Stomach (tissue), 9 donors: ENCODE measurements around the gene SELENOV. TPM values are rescaled to one million over a fixed set of nuclear protein-coding genes. Genes with fewer than 3 reads are reported as not detected.

Source experiments
- DNase-seq, 2 donors: peaks; one replicate each; pipeline versions ENCODE4 v3.0.0 to v3.0.0-alpha.2; 2013 to 2019
- H3K27ac ChIP-seq, 5 donors: fragments of 200-600 bp in 4 of 5; sonication (generic) in 4 of 5; one replicate each; pipeline ENCODE4 v1.5.1; 2013 to 2019; ENCODE audit warnings: mild to moderate bottlenecking in 1 of 5, moderate library complexity in 1 of 5
- H3K27me3 ChIP-seq, 3 donors: fragments of 200-600 bp; sonication (generic); one replicate each; pipeline ENCODE4 v1.5.1; 2017 to 2019; ENCODE audit warnings: mixed run types in 1 of 3
- H3K36me3 ChIP-seq, 4 donors: fragments of 200-600 bp; sonication (generic); 1 replicate in 3 of 4; 2 replicates in 1 of 4; pipeline ENCODE4 v1.5.1; 2016 to 2019
- H3K4me1 ChIP-seq, 4 donors: fragments of 200-600 bp; sonication (generic); one replicate each; pipeline ENCODE4 v1.5.1; 2016 to 2019
- H3K4me3 ChIP-seq, 4 donors: fragments of 200-600 bp; sonication (generic) in 3 of 4; one replicate each; pipeline ENCODE4 v1.5.1; 2016 to 2019; ENCODE audit warnings: mild to moderate bottlenecking in 1 of 4
- H3K9me3 ChIP-seq, 4 donors: fragments of 200-600 bp; sonication (generic); one replicate each; pipeline ENCODE4 v1.5.1; 2016 to 2019
- EP300 ChIP-seq: sonication (generic); formaldehyde crosslinking; IDR thresholded peaks from one replicate; pipeline ENCODE4 v1.6.1; 2017; ENCODE audit warnings: antibody characterized with exemption
- POLR2A ChIP-seq, 4 donors: fragments of 450-650 bp; IDR thresholded peaks; one replicate each; pipeline ENCODE4 v1.6.1; 2016; ENCODE audit warnings: antibody characterized with exemption in 4 of 4, control low read depth in 2 of 4, mild to moderate bottlenecking in 1 of 4, moderate library complexity in 1 of 4
- POLR2AphosphoS5 ChIP-seq, 3 donors: sonication (generic); formaldehyde crosslinking; IDR thresholded peaks; one replicate each; pipeline ENCODE4 v1.6.1; 2016; ENCODE audit warnings: antibody characterized with exemption in 3 of 3
- WGBS, 5 donors: extraction: QIAGEN DNeasy Blood & Tissue Kit in 3 of 5; methylation state at CpG; one replicate each; pipeline versions ENCODE4 v1.1.5 to v1.1.7; 2013 to 2018; 5-methylcytosine and 5-hydroxymethylcytosine counted together
- intact Hi-C: fragments of 100-400 bp; cut with DNase I; formaldehyde crosslinking; loops from one replicate; pipeline ENCODE4 v1.15.1; 2023; ENCODE audit warnings: low total_unique reads
- polyA plus RNA-seq, 3 donors: library from polyadenylated mRNA; stranded (reverse); fragments of 200-250 nt; gene quantifications; one replicate each; pipeline ENCODE4 v1.2.3, GENCODE V29; 2013
- total RNA-seq, 5 donors: library from RNA; depleted of rRNA; stranded (reverse); fragments of >200 nt; gene quantifications; one replicate each; pipeline versions ENCODE4 v1.1.0 to v1.2.3, GENCODE V29; 2014 to 2016
- TF ChIP-seq, protein P1 (sequence below), 7 experiments: fragments of 450-650 bp in 4 of 7; fragments of 200-600 bp in 3 of 7; sonication (generic) in 3 of 7; IDR thresholded peaks; one replicate each; pipeline ENCODE4 v1.5.1; 2016 to 2019; ENCODE audit warnings: antibody characterized with exemption in 7 of 7, control low read depth in 2 of 7, mild to moderate bottlenecking in 1 of 7
- donor health status: healthy with polysubstance abuse.
- donor health status: Bipolar disorder and iron deficiency.
- donor health status: healthy.

Gene SELENOV
- total and polyA plus RNA-seq, 8 donors: not detected

GRCh38 chr19:39480337-39481228, 34.4 kb upstream of the SELENOV start, which contains the start of gene TIMM50:
TSS of gene TIMM50 (plus strand) at chr19:39480838. CDS start at chr19:39480854, 16 bp downstream.
- WGBS, 5 donors: 0 to 2% (median 0%) methylated on average over 47 to 62 of the region's 62 CpGs
- Histone ChIP-seq H3K27me3 (no peaks in the 10 kb centered on the region), H3K4me1 (peaks cover 15 to 28% (median 21%) of the 10 kb centered on the region in 4 donors), H3K36me3 (peaks cover 19 to 51% (median 46%) of the 10 kb centered on the region in 4 donors), H3K9me3 (no peaks in the 10 kb centered on the region), H3K4me3 (peak within 1 kb of the TSS; percentile 90 to 98 (median 93)), H3K27ac (peak within 1 kb of the TSS; percentile 80 to 91 (median 86))
- TF ChIP-seq, protein P1, sequence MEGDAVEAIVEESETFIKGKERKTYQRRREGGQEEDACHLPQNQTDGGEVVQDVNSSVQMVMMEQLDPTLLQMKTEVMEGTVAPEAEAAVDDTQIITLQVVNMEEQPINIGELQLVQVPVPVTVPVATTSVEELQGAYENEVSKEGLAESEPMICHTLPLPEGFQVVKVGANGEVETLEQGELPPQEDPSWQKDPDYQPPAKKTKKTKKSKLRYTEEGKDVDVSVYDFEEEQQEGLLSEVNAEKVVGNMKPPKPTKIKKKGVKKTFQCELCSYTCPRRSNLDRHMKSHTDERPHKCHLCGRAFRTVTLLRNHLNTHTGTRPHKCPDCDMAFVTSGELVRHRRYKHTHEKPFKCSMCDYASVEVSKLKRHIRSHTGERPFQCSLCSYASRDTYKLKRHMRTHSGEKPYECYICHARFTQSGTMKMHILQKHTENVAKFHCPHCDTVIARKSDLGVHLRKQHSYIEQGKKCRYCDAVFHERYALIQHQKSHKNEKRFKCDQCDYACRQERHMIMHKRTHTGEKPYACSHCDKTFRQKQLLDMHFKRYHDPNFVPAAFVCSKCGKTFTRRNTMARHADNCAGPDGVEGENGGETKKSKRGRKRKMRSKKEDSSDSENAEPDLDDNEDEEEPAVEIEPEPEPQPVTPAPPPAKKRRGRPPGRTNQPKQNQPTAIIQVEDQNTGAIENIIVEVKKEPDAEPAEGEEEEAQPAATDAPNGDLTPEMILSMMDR (IDR thresholded peaks at IDR 0.05): peak in 1 of 7 experiments; percentile 7
- TF ChIP-seq POLR2A (IDR thresholded peaks at IDR 0.05): no peak
- peak; percentile 83 to 97 (median 86) for TF ChIP-seq POLR2AphosphoS5 (IDR thresholded peaks at IDR 0.05)
- intact Hi-C loops: no loop called here
- peak; percentile 97 to 98 for DNase-seq

DNA sequence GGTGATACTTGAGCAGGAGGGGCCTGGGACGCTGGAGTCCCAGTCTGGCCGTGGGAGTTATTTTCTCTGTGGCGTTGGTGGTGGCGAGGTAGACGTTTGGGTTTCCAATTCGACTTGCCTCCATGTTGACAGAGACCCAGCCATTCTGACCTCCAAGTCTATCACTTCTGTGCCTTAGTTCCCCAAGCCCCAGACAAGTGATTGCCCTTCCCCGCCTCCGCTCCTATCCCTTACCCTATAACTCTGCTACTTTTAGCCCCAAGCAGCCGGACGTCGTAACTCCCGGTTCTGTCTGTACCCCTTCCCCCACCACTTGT, 33.8 kb upstream of the SELENOV start:
- intact Hi-C loops: no loop called here
- no peak for TF ChIP-seq EP300
- no peak for DNase-seq
- Histone ChIP-seq H3K4me3 (peak overlapping the region; percentile 90 to 98 (median 93)), H3K27ac (peak overlapping the region in 4 of 5 donors; percentile 80 to 91 (median 86)), H3K4me1 (peaks cover 15 to 28% (median 21%) of the 10 kb centered on the region in 4 donors), H3K9me3 (no peaks in the 10 kb centered on the region), H3K27me3 (no peaks in the 10 kb centered on the region), H3K36me3 (peaks cover 18 to 51% (median 46%) of the 10 kb centered on the region in 4 donors)
- 0 to 2% (median 1%) methylated on average over 12 of the region's 12 CpGs for WGBS, 5 donors

DNA sequence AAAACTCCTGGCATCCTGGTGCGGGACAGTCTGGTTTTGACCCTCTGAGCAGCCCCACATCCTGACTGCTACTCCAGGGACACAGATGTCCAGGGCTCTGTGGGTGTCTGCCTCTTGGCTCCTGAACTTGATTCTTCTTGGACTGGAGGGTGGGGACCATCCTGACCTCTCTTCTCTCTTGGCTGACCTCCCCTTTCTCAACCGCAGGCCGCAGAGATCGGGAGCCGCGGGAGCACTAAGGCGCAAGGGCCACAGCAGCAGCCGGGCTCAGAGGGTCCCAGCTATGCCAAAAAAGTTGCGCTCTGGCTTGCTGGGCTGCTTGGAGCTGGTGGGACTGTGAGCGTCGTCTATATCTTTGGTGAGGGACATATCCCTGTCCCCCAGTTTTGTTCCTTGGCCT, 33.3 kb upstream of the SELENOV start:
- DNase-seq: no peak
- peaks cover 18 to 51% (median 46%) of the 10 kb centered on the region in 4 donors for H3K36me3 ChIP-seq
- H3K4me3 ChIP-seq: peak overlapping the region; percentile 90 to 98 (median 93)
- no peak for TF ChIP-seq POLR2A (IDR thresholded peaks at IDR 0.05)
- TF ChIP-seq, protein P1 (IDR thresholded peaks at IDR 0.05): no peak
- TF ChIP-seq EP300: no peak
- no peak for TF ChIP-seq POLR2AphosphoS5 (IDR thresholded peaks at IDR 0.05)
- WGBS, 5 donors: 49 to 60% (median 51%) methylated on average over 6 to 11 of the region's 11 CpGs
- H3K9me3 ChIP-seq: no peaks in the 10 kb centered on the region
- H3K27me3 ChIP-seq: no peaks in the 10 kb centered on the region
- H3K27ac ChIP-seq: peak overlapping the region in 1 of 5 donors; percentile 91
- intact Hi-C loops: no loop called here
- H3K4me1 ChIP-seq: peaks cover 15 to 28% (median 21%) of the 10 kb centered on the region in 4 donors

GRCh38 chr19:39483141-39483540, 31.8 kb upstream of the SELENOV start:
- intact Hi-C loops: no loop called here
- H3K27ac ChIP-seq: no peak overlapping the region
- no peak overlapping the region for H3K4me3 ChIP-seq
- no peaks in the 10 kb centered on the region for H3K9me3 ChIP-seq
- no peak for TF ChIP-seq POLR2A (IDR thresholded peaks at IDR 0.05)
- no peak for TF ChIP-seq POLR2AphosphoS5 (IDR thresholded peaks at IDR 0.05)
- no peak for TF ChIP-seq EP300
- TF ChIP-seq, protein P1 (IDR thresholded peaks at IDR 0.05): no peak
- H3K36me3 ChIP-seq: peaks cover 22 to 56% (median 55%) of the 10 kb centered on the region in 4 donors
- DNase-seq: no peak
- WGBS, 5 donors: 70 to 80% (median 76%) methylated on average over 6 of the region's 6 CpGs
- H3K4me1 ChIP-seq: peaks cover 15 to 28% (median 21%) of the 10 kb centered on the region in 4 donors
- no peaks in the 10 kb centered on the region for H3K27me3 ChIP-seq
